ENCODE results near the gene PIK3R6.

PIK3R6 gene

GRCh38 chr17:8894202-8894671 is 26.8 kb upstream of the PIK3R6 start:
- no peak for TF ChIP-seq CTCF (IDR thresholded peaks at IDR 0.05; ENCODE audit: insufficient read depth, low read depth, low read length, missing control alignments)
- DNase-seq (ENCODE audit: low read depth), result no peak
- no peak overlapping the region for H3K4me3 ChIP-seq (ENCODE audit: low read depth, low read length)

GRCh38 chr17:8893621-8894201 is 26.2 kb upstream of the PIK3R6 start:
- TF ChIP-seq CTCF (IDR thresholded peaks at IDR 0.05; ENCODE audit: insufficient read depth, low read depth, low read length, missing control alignments), result no peak
- no peak overlapping the region for H3K4me3 ChIP-seq (ENCODE audit: low read depth, low read length)
- DNase-seq (ENCODE audit: low read depth), result no peak

GRCh38 chr17:8893059-8893458 is 25.6 kb upstream of the PIK3R6 start:
- DNase-seq (ENCODE audit: low read depth), result no peak
- no peak for TF ChIP-seq CTCF (IDR thresholded peaks at IDR 0.05; ENCODE audit: insufficient read depth, low read depth, low read length, missing control alignments)
- no peak overlapping the region for H3K4me3 ChIP-seq (ENCODE audit: low read depth, low read length)

- TF ChIP-seq CTCF (IDR thresholded peaks at IDR 0.05; ENCODE audit: insufficient read depth, low read depth, low read length, missing control alignments), result no peak
- H3K4me3 ChIP-seq (ENCODE audit: low read depth, low read length), result peak overlapping the region; percentile 31
- peak; percentile 93 for DNase-seq (ENCODE audit: low read depth)
Observed at GRCh38 chr17:8892338-8892690, 24.8 kb upstream of the PIK3R6 start.

GRCh38 chr17:8890671-8891070 is 23.2 kb upstream of the PIK3R6 start:
- H3K4me3 ChIP-seq (ENCODE audit: low read depth, low read length), result no peak overlapping the region
- no peak for TF ChIP-seq CTCF (IDR thresholded peaks at IDR 0.05; ENCODE audit: insufficient read depth, low read depth, low read length, missing control alignments)
- no peak for DNase-seq (ENCODE audit: low read depth)

GRCh38 chr17:8889458-8890210 is 22.2 kb upstream of the PIK3R6 start:
- DNase-seq (ENCODE audit: low read depth), result no peak
- H3K4me3 ChIP-seq (ENCODE audit: low read depth, low read length), result no peak overlapping the region
- TF ChIP-seq CTCF (IDR thresholded peaks at IDR 0.05; ENCODE audit: insufficient read depth, low read depth, low read length, missing control alignments), result no peak

All from GM12865 (cell line).